Measurements from ENCODE around the gene NSMF.

NSMF gene

GRCh38 chr9:137491735-137492432 is 32.8 kb upstream of the NSMF start:
- no peak for DNase-seq

- DNase-seq, result no peak
Observed at GRCh38 chr9:137490532-137491186, 31.5 kb upstream of the NSMF start.

GRCh38 chr9:137488906-137489305 is 29.8 kb upstream of the NSMF start:
- no peak for DNase-seq

- no peak for DNase-seq
Observed at GRCh38 chr9:137488327-137488653, 29.2 kb upstream of the NSMF start.

DNA sequence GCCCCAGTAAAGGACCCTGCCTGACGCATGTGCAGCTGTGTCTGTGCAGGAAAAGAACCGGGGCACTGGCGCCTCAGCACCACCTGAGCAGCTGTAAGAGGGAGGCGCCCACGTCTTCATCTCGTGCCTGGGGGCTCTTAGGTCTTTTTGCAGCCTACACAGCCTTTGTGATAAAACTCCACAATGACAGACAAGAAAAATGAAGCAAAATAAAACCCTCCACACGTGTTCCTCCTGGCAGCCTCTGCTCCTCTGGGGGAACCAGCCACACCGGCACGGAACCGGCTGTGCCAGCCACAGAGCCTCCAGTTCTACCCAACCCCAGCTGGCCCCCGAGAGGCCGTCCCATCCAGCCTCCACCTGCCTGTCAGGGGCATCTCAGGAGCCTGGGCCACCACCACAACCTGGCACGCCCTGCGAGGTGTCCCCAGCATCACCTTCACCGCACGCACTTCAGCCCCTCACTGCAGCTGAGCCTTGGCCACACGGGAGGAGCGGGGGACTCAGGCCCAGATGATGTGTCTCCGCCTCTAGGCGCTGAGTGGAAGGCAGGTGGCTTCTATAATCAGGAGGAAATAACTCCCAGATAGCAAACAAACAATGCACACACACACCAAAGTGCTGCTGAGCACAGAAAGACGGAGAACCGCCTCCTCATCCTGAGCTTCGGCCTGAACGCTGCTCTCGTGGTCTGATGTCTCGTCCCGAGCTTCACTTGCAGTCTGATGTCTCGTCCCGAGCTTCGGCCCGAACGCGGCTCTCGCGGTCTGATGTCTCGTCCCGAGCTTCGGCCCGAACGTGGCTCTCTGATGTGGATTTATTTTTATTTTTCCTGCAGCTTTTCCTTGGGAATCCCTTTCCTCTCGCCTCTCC is 28.6 kb upstream of the NSMF start:
- no peak for DNase-seq

GRCh38 chr9:137486545-137487453 is 27.7 kb upstream of the NSMF start:
- DNase-seq, result no peak

DNA sequence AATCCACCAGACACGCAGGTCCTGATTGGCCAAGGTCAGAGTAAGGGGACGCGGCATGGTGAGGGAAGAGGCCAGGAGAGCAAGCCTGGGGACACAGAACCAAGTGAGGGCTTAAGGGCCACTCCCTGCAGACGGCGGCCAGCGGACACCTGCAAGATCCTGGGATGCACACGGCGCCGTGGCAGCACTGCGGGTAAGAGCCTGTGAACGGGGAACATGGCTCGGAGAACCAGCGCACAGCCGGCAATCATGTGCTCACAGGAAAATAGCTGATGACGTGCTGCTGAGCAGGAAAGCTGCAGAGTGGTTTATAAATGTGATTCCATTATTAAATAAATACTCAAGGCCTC is 27.0 kb upstream of the NSMF start:
- DNase-seq, result no peak

- DNase-seq, result no peak
Observed at GRCh38 chr9:137485343-137486140, 26.4 kb upstream of the NSMF start.

DNA sequence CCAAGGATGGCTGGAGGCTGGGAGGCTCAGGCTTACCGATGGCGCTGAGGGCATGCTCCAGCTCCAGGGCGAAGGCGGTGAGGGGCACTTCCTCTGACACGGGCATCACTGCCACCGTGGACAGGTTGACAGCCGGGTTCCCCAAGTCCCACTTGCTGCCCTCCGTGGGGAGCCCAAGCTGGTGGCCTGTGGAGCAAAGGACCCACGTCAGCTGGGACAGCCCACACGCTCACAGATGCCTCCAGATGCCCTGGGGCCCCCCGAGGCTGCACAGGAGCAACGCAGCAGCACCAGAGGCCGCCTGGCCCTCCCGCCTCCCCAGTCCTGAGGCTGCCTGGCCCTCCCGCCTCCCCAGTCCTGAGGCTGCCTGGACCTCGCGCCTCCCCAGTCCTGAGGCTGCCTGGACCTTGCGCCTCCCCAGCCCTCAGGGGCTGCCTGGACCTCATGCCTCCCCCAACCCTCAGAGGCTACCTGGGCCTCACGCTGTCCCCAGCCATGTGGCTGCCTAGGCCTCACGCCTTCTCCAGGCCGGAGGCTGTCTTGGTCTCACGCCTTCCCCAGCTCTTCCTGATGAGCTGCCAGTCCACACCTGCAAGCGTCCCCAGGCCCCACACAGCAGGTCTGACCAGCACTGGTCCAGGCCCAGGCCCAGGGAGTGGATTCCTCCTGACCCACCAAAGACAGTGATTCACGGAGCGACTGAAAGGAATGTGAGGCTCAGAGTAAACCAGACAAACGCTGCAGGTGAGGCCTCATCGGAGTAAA is 25.6 kb upstream of the NSMF start:
- DNase-seq, result no peak

DNA sequence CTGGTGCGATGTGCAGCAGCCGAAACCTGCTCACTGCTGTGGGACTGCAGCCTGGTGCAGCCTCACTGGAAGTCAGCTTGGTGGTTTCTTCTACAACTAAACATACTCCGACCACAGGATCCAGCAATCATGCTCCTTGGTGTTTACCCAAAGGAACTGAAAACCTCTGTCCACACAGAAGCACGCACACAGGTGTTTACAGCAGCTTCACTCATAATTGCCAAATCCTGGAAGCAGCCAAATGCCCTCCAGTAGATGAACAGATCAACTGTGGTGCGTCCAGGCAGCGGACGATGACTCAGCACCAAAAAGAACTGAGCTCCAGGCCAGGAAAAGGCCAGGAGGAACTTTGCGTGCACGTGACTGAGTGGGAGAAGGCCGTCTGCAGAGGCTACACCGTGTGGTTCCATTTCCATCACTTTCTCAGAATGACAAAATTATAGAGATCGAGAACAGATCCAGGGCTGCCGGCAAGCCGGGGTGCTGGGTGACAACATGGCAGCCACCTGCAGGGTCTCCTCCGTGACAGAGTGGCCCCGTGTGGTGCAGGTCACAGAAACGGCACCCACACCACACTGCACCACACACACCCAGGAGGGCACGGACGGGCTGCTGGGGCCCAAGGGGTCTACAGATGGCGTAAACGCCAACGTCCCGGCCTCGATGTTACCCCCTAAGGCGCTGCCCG is 23.1 kb upstream of the NSMF start:
- DNase-seq, result peak; percentile 86

- no peak for DNase-seq
Observed at GRCh38 chr9:137480686-137481683, 21.9 kb upstream of the NSMF start.

- DNase-seq, result no peak
Observed at GRCh38 chr9:137479892-137480685, 21.0 kb upstream of the NSMF start.

- DNase-seq, result no peak
Observed at GRCh38 chr9:137478962-137479861, 20.1 kb upstream of the NSMF start.

DNA sequence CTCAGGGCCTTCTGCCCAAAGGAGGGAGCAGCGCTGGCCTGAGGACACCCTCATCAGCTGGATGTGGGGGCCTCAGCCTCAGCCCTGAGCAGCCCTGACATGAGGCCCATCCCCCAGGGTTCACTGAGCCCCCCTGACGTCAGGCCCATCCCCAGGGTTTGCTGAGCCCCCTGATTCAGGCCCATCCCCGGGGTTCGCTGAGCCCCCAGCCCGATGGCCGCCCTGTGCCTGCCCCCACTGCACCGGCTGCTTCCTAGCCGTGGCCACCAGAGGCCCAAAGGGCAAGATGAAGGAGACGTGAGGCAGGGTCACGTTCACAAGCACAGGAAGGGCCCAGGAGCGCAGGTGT is 19.5 kb upstream of the NSMF start:
- no peak for DNase-seq

DNA sequence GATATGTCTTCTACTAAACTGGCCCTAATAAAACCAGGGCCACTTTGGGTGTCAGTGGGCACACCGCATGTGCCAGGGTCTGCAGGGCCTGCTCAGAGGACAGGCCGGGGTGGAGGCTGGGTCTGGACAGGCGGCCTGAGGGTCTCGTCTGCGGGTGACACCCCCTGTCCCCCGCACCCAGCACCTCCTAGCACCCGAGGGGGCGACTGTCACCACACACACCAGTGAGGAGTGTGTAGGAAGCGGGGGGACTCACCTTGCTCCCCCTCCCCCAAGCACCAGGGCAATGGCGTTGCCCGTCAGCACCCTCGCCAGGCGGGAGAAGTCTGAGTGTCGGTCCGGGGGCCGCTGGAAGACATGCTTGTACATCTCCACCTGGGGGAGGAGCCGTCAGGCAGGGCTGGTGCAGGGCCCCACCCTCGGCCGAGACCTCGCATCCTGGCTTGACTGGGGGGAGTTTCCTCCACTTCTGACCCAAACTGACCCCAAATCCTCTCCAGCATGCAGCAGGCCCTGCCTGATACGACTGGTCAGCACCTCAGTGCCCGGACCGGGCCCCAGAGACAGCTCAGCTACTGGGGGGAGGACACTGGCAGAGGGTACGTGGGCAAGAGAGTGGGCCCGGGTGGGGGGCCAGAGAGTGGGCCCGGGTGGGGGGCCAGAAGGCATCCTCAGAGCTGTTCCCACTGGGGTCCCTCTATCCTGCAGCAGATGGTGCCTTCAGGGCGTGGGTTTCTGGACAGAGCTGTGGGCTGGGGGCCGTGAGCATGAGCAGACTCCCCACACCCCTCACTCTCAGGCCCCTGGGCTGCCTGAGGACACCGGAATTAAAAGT is 18.9 kb upstream of the NSMF start:
- no peak for DNase-seq

DNA sequence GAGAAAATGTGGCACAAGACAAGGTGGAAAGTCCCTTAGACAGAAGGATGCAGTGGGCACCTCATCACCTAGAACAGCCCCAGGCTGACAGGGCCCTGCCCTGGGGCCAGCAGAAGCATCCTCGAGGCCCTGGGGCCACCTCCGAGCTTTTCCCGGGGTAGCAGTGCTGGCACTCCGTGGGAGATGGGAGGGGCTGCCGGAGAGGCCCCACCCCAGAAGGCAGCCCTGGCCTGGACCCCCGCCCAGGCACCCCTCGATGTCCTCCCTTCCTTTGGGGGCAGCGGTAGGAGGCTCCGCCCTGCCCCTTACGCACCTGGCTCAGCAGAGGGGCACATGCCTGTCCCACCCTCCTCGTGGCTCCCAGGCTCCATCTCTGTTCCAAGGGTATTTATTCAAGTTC is 17.7 kb upstream of the NSMF start:
- no peak for DNase-seq

DNA sequence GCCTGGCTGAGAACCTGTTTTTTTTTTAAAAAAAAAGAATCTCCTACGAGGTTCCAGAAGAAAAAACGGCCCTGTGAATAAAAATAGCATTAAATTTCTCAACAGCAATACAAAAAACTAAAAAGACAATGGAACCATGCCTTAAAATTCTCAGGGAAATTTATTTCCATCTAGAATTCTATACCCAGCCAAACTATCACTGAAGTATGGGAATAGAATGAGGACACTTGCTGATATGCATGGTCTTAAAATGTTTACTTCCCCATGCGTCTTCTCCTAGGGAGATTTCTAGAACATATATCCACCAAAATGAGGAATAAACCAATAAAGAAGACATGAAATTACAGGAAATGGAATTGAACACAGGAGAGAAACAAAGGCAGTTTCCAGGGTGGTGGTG is 16.5 kb upstream of the NSMF start:
- DNase-seq, result no peak
